BE2C (cell line): Measurements from ENCODE around the gene ADAMTSL2.

ENCODE experiments used
- DNase-seq: peaks from one replicate; pipeline ENCODE4 v3.0.0-alpha.2; 2020
- H3K27me3 ChIP-seq: fragments of 250-450 bp; sonication (Bioruptor Pico); 2 replicates; pipeline ENCODE4 v1.5.1; 2020; ENCODE audit warnings: mild to moderate bottlenecking
- H3K36me3 ChIP-seq: fragments of 250-450 bp; sonication (Bioruptor Pico); 2 replicates; pipeline ENCODE4 v1.5.1; 2020; ENCODE audit warnings: mild to moderate bottlenecking
- H3K4me1 ChIP-seq: fragments of 250-450 bp; sonication (Bioruptor Pico); 2 replicates; pipeline ENCODE4 v1.5.1; 2020
- H3K4me3 ChIP-seq: 2 replicates; pipeline ENCODE4 v1.5.1; 2011; ENCODE audit warnings: low read depth, low read length
- H3K9me3 ChIP-seq: fragments of 250-450 bp; sonication (Bioruptor Pico); 2 replicates; pipeline ENCODE4 v1.5.1; 2020
- CTCF ChIP-seq: IDR thresholded peaks from 2 replicates; pipeline ENCODE4 v1.5.1; 2012; ENCODE audit warnings: mild to moderate bottlenecking, low read depth, low read length

Gene ADAMTSL2

GRCh38 chr9:133499892-133500270 is 34.6 kb upstream of the ADAMTSL2 start:
- H3K4me1 ChIP-seq: no peaks in the 10 kb centered on the region
- no peaks in the 10 kb centered on the region for H3K36me3 ChIP-seq
- H3K27me3 ChIP-seq: no peaks in the 10 kb centered on the region
- no peak overlapping the region for H3K4me3 ChIP-seq
- no peak for TF ChIP-seq CTCF
- peaks cover 4% of the 10 kb centered on the region for H3K9me3 ChIP-seq
- DNase-seq: no peak

GRCh38 chr9:133502112-133502511 is 32.4 kb upstream of the ADAMTSL2 start:
- TF ChIP-seq CTCF: no peak
- H3K27me3 ChIP-seq: no peaks in the 10 kb centered on the region

GRCh38 chr9:133505186-133505830 is 29.2 kb upstream of the ADAMTSL2 start:
- TF ChIP-seq CTCF: no peak
- Histone ChIP-seq H3K4me1 (peaks cover 12% of the 10 kb centered on the region), H3K36me3 (no peaks in the 10 kb centered on the region), H3K4me3 (no peak overlapping the region), H3K27me3 (no peaks in the 10 kb centered on the region), H3K9me3 (peaks cover 4% of the 10 kb centered on the region)
- no peak for DNase-seq

More at GRCh38 chr9:133502112-133502511, 32.4 kb upstream of the ADAMTSL2 start:
- no peaks in the 10 kb centered on the region; the same call in 1 of the 2 replicates for H3K4me1 ChIP-seq
- no peak for DNase-seq
- peaks cover 4% of the 10 kb centered on the region for H3K9me3 ChIP-seq
- no peaks in the 10 kb centered on the region for H3K36me3 ChIP-seq
- no peak overlapping the region for H3K4me3 ChIP-seq

- no peak for TF ChIP-seq CTCF
- Histone ChIP-seq H3K4me1 (peaks cover 12% of the 10 kb centered on the region), H3K36me3 (no peaks in the 10 kb centered on the region), H3K27me3 (no peaks in the 10 kb centered on the region), H3K4me3 (no peak overlapping the region), H3K9me3 (peaks cover 4% of the 10 kb centered on the region)
- DNase-seq: no peak
Observed at GRCh38 chr9:133505901-133506652, 28.4 kb upstream of the ADAMTSL2 start.

- no peak for DNase-seq
- TF ChIP-seq CTCF: no peak
- Histone ChIP-seq H3K27me3 (no peaks in the 10 kb centered on the region), H3K36me3 (no peaks in the 10 kb centered on the region), H3K4me3 (no peak overlapping the region), H3K9me3 (peaks cover 3% of the 10 kb centered on the region), H3K4me1 (peaks cover 12% of the 10 kb centered on the region)
Observed at GRCh38 chr9:133506653-133507038, 27.9 kb upstream of the ADAMTSL2 start.
